ENCODE data around the gene WDR12.
"Not testable (repeated sequence)": the region's sequence is repeated elsewhere in the genome, so short reads cannot be mapped to it uniquely, and the experiment has no call there.

Gene WDR12

GRCh38 chr2:202911512-202912341 lies at the start of gene WDR12, which contains the start of gene CARF:
TSS of gene WDR12 (minus strand) at chr2:202911673. CDS start at chr2:202911476, 197 bp downstream.
TSS of gene CARF (plus strand) at chr2:202912275. CDS start at chr2:202941903, 29,628 bp downstream.
- DNase-seq, result peak; percentile 94

- DNase-seq, result no peak
These were observed 49.1 kb upstream of the WDR12 start for GRCh38 chr2:202960524-202960923.

GRCh38 chr2:202950592-202950991 lies 39.1 kb upstream of the WDR12 start:
- DNase-seq, result no peak

GRCh38 chr2:202949333-202949732 lies 37.9 kb upstream of the WDR12 start:
- DNase-seq, result not testable (repeated sequence)

- DNase-seq, result no peak
These were observed 34.0 kb upstream of the WDR12 start for GRCh38 chr2:202945497-202945896.

GRCh38 chr2:202944816-202945215 lies 33.3 kb upstream of the WDR12 start:
- DNase-seq, result no peak

GRCh38 chr2:202944408-202944807 lies 32.9 kb upstream of the WDR12 start:
- DNase-seq, result peak; percentile 39

GRCh38 chr2:202941771-202942170 lies 30.3 kb upstream of the WDR12 start:
- peak; percentile 60 for DNase-seq

- no peak for DNase-seq
These were observed 27.5 kb upstream of the WDR12 start for GRCh38 chr2:202938960-202939359.

GRCh38 chr2:202934456-202934855 lies 23.0 kb upstream of the WDR12 start:
- DNase-seq, result no peak

GRCh38 chr2:202933958-202934357 lies 22.5 kb upstream of the WDR12 start:
- DNase-seq, result no peak

GRCh38 chr2:202933139-202933510 lies 21.7 kb upstream of the WDR12 start:
- DNase-seq, result no peak

- DNase-seq, result peak; percentile 89
These were observed 21.1 kb upstream of the WDR12 start for GRCh38 chr2:202932425-202933138.

GRCh38 chr2:202918860-202919259 lies 7.4 kb upstream of the WDR12 start:
- DNase-seq, result no peak

GRCh38 chr2:202912342-202913201 lies 1.1 kb upstream of the WDR12 start:
- not testable (repeated sequence) for DNase-seq

- no peak for DNase-seq
These were observed 316 bp downstream of the WDR12 start for GRCh38 chr2:202911203-202911511.

- no peak for DNase-seq
These were observed 775 bp downstream of the WDR12 start for GRCh38 chr2:202910698-202911097.

GRCh38 chr2:202910250-202910649 lies 1.2 kb downstream of the WDR12 start:
- not testable (repeated sequence) for DNase-seq

GRCh38 chr2:202909394-202910192 lies 1.9 kb downstream of the WDR12 start:
- DNase-seq, result no peak

GRCh38 chr2:202908186-202908585 lies 3.3 kb downstream of the WDR12 start:
- no peak for DNase-seq

- not testable (repeated sequence) for DNase-seq
These were observed 6.0 kb downstream of the WDR12 start for GRCh38 chr2:202905507-202905906.

- no peak for DNase-seq
These were observed 26.3 kb downstream of the WDR12 start for GRCh38 chr2:202885190-202885589.

Data from EL (cell line).